GM12874 (cell line): ENCODE measurements around the gene BRIX1.

Experiments used
- CTCF ChIP-seq: IDR thresholded peaks from 2 replicates; pipeline ENCODE4 v1.5.1; 2011; ENCODE audit warnings: low read depth, mild to moderate bottlenecking, control low read depth, low read length, moderate library complexity; ENCODE audit not compliant: insufficient read depth

The BRIX1 gene

GRCh38 chr5:34915139-34915855, at the start of gene BRIX1, which contains the start of gene RAD1:
BRIX1 (plus strand) TSS chr5:34915711; CDS start chr5:34915739, 28 bp downstream.
RAD1 (minus strand) TSS chr5:34915504; CDS start chr5:34914892, 612 bp downstream.
- TF ChIP-seq CTCF, result no peak

GRCh38 chr5:34866989-34867471, 48.5 kb upstream of the BRIX1 start:
- TF ChIP-seq CTCF, result no peak

GRCh38 chr5:34867660-34868059, 47.9 kb upstream of the BRIX1 start:
- TF ChIP-seq CTCF, result no peak

GRCh38 chr5:34868791-34869190, 46.7 kb upstream of the BRIX1 start:
- TF ChIP-seq CTCF, result no peak

GRCh38 chr5:34869256-34869655, 46.3 kb upstream of the BRIX1 start:
- no peak for TF ChIP-seq CTCF

- TF ChIP-seq CTCF, result no peak
Measured at GRCh38 chr5:34870382-34870781, 45.1 kb upstream of the BRIX1 start.

- TF ChIP-seq CTCF, result no peak
Measured at GRCh38 chr5:34876275-34876674, 39.2 kb upstream of the BRIX1 start.
